Nephron progenitor cell (in vitro differentiated cells): ENCODE results near the gene LRRC14B.
"Not testable (repeated sequence)": the region's sequence is repeated elsewhere in the genome, so short reads cannot be mapped to it uniquely, and the experiment has no call there.

Experiments
- DNase-seq: peaks from one replicate; pipeline ENCODE4 v3.0.0; 2021
- H3K27ac Mint-ChIP-seq: 2 replicates; pipeline ENCODE4 v1.8.0; 2021; ENCODE audit warnings: mild to moderate bottlenecking, moderate library complexity, mixed read lengths
- H3K27me3 Mint-ChIP-seq: 2 replicates; pipeline ENCODE4 v1.8.0; 2021; ENCODE audit warnings: mild to moderate bottlenecking, low read depth, mixed read lengths; ENCODE audit not compliant: poor library complexity
- H3K36me3 Mint-ChIP-seq: 2 replicates; pipeline ENCODE4 v1.8.0; 2021; ENCODE audit warnings: low read depth, mixed read lengths
- H3K4me1 Mint-ChIP-seq: 2 replicates; pipeline ENCODE4 v1.8.0; 2021; ENCODE audit warnings: mixed read lengths
- H3K4me3 Mint-ChIP-seq: 2 replicates; pipeline ENCODE4 v1.8.0; 2021; ENCODE audit warnings: mild to moderate bottlenecking, moderate library complexity, mixed read lengths
- H3K9me3 Mint-ChIP-seq: 2 replicates; pipeline ENCODE4 v1.8.0; 2021; ENCODE audit warnings: mild to moderate bottlenecking, moderate library complexity, mixed read lengths
- CTCF ChIP-seq: fragments of 200-600 bp; sonication (generic); IDR thresholded peaks from 2 replicates; pipeline ENCODE4 v1.5.0; 2021; ENCODE audit warnings: antibody characterized with exemption

Gene LRRC14B

GRCh38 chr5:223791-224190 is 32.5 kb downstream of the LRRC14B start:
- TF ChIP-seq CTCF, result no peak
- Mint-ChIP-seq H3K4me3 (no peak overlapping the region), H3K27me3 (peaks cover 2% of the 10 kb centered on the region), H3K27ac (no peak overlapping the region), H3K4me1 (peaks cover 28% of the 10 kb centered on the region), H3K9me3 (no peaks in the 10 kb centered on the region), H3K36me3 (peaks cover 33% of the 10 kb centered on the region)
- DNase-seq, result no peak

GRCh38 chr5:225334-225733 is 34.0 kb downstream of the LRRC14B start:
- no peak overlapping the region for H3K27ac Mint-ChIP-seq
- no peak for DNase-seq
- peaks cover 40% of the 10 kb centered on the region for H3K36me3 Mint-ChIP-seq
- H3K4me1 Mint-ChIP-seq, result peaks cover 14% of the 10 kb centered on the region
- no peak for TF ChIP-seq CTCF
- H3K27me3 Mint-ChIP-seq, result peaks cover 2% of the 10 kb centered on the region
- H3K9me3 Mint-ChIP-seq, result no peaks in the 10 kb centered on the region
- H3K4me3 Mint-ChIP-seq, result no peak overlapping the region

- H3K4me1 Mint-ChIP-seq, H3K4me3 Mint-ChIP-seq, H3K27ac Mint-ChIP-seq, DNase-seq, H3K9me3 Mint-ChIP-seq, H3K27me3 Mint-ChIP-seq: not testable (repeated sequence)
- H3K36me3 Mint-ChIP-seq, result peaks cover 51% of the 10 kb centered on the region
Observed at GRCh38 chr5:227375-227774, 36.1 kb downstream of the LRRC14B start.

- Mint-ChIP-seq H3K27ac (no peak overlapping the region), H3K9me3 (no peaks in the 10 kb centered on the region), H3K27me3 (no peaks in the 10 kb centered on the region), H3K36me3 (peaks cover 59% of the 10 kb centered on the region), H3K4me1 (peaks cover 7% of the 10 kb centered on the region), H3K4me3 (no peak overlapping the region)
- TF ChIP-seq CTCF, result no peak
- DNase-seq, result no peak
Observed at GRCh38 chr5:228886-229285, 37.6 kb downstream of the LRRC14B start.

GRCh38 chr5:230711-231110 is 39.4 kb downstream of the LRRC14B start:
- Mint-ChIP-seq H3K4me3 (no peak overlapping the region), H3K36me3 (peaks cover 58% of the 10 kb centered on the region), H3K27me3 (no peaks in the 10 kb centered on the region), H3K27ac (no peak overlapping the region), H3K4me1 (peaks cover 7% of the 10 kb centered on the region), H3K9me3 (no peaks in the 10 kb centered on the region)
- no peak for DNase-seq
- TF ChIP-seq CTCF, result no peak

- no peak for DNase-seq
- TF ChIP-seq CTCF, result no peak
- peak overlapping the region; percentile 78 for H3K27ac Mint-ChIP-seq
- no peak overlapping the region for H3K4me3 Mint-ChIP-seq
- no peaks in the 10 kb centered on the region for H3K27me3 Mint-ChIP-seq
- H3K9me3 Mint-ChIP-seq, result no peaks in the 10 kb centered on the region
- H3K36me3 Mint-ChIP-seq, result peaks cover 58% of the 10 kb centered on the region
- H3K4me1 Mint-ChIP-seq, result peaks cover 7% of the 10 kb centered on the region
Observed at GRCh38 chr5:231661-232060, 40.4 kb downstream of the LRRC14B start.

- not testable (repeated sequence) for H3K9me3 Mint-ChIP-seq, H3K27me3 Mint-ChIP-seq, DNase-seq, H3K4me1 Mint-ChIP-seq, H3K4me3 Mint-ChIP-seq
- Mint-ChIP-seq H3K27ac (peak overlapping the region; percentile 41), H3K36me3 (peaks cover 63% of the 10 kb centered on the region)
Observed at GRCh38 chr5:233426-233825, 42.1 kb downstream of the LRRC14B start.
